Sciatic nerve (tissue), 2 donors: ENCODE results near the gene USP48. TPM values are rescaled to one million over a fixed set of nuclear protein-coding genes. Genes with fewer than 3 reads are reported as not detected.
A peak's percentile ranks its signal among the peaks of the same experiment; 100 is the strongest.
"Not testable (repeated sequence)": the region's sequence is repeated elsewhere in the genome, so short reads cannot be mapped to it uniquely, and the experiment has no call there.

Experiments used
- ATAC-seq: fragments of 200-7000 bp; cut with Tn5 transposase; one replicate; pipeline ENCODE4 v1.9.1; 2020; ENCODE audit warnings: mild to moderate bottlenecking, moderate library complexity
- DNase-seq: peaks from one replicate; pipeline ENCODE4 v3.0.0-alpha.2; 2020; ENCODE audit warnings: low spot score
- intact Hi-C: fragments of 100-400 bp; cut with DNase I; formaldehyde crosslinking; loops from one replicate; pipeline ENCODE4 v1.14.2; 2022
- total RNA-seq: library from RNA; stranded (reverse); fragmentation: NEBNext Ultra II Directional; extraction: Animal tissue kit (Norgen Biotek cat#: 25700); gene quantifications from one replicate; pipeline ENCODE4 v1.2.1, GENCODE V29; 2021
- donor health status: DM: no; HTN: no; CAD: no.
- donor health status: DM: no; HTN: no; CAD: no.

Gene USP48
- total RNA-seq, 1 donor from 2014 or later, result 112 TPM

DNA sequence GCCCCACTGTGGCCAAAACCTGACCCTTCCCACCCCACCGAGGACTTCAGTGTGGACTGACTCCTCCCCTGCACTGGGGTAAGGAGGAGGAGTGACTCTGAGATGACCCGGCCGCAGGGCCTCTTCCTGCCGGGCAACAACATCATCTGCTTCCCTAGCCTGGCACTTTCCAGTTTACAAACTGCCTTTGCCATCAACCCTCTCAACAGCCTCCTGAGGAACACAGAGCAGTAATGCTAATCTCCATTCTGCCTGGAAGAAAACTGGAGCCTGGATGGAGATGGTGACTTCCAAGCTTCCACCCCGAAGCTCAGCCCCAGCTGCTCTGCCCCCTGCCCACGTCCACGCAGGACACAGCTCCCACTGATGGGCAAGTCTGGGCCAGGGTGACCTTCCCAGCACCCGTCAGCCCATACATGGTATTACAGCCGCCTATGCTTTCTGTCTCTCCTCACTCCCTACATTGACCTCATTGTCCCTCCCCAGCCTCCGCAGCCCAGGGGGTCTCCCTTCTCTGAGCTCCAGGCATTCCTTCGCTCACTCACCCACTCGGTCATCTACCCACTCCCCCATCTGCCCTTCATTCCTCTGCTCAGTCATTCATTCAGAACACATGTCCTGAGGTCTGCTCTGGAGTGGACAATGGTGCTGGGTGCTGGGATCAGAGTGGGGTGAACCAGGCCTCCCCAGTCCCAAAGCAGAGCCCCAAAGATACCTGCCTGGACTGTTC is 148.0 kb downstream of the USP48 start:
- DNase-seq (no peak), ATAC-seq (peak; percentile 48)
- intact Hi-C loops, result no loop called here

DNA sequence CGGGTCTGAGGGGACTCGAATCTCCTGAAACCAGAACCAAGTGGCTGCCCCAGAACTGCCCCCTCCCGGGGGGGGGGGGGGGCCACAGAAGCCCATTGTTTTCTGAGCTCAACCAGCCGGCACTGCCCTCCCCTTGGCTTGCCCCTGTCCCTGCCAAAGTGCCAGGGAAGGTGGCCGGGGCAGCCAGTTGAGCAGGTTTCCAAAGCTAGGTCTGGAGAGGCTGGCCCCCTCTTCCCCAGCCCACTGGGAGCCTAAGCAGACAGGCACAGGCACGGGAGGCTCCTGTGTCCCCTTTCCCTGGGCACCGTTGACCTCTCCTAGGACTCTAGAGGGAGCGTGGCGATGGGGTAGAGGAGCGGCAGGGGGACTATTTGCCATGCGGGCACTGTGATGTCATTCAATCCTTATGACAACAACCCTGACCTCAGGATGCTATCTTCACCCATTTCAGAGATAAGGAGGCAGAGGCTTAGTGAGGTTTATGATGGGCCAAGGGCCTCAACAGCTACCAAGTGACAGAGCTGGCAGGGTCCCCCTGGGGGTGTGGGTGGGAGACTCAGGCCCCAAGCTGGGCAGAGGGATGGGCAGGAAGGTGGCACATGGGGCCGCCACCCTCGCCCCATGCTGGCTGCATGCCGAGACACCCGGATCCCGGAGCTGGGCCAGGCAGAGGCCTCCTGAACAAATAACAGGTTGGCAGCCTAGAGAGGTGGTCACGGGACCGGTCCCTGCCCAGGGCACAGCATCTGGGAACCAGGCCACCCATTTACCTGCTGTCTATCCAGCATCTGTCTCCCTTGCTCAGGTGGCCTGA is 148.8 kb downstream of the USP48 start:
- intact Hi-C loops, result no loop called here
- DNase-seq (no peak), ATAC-seq (peak; percentile 23)

DNA sequence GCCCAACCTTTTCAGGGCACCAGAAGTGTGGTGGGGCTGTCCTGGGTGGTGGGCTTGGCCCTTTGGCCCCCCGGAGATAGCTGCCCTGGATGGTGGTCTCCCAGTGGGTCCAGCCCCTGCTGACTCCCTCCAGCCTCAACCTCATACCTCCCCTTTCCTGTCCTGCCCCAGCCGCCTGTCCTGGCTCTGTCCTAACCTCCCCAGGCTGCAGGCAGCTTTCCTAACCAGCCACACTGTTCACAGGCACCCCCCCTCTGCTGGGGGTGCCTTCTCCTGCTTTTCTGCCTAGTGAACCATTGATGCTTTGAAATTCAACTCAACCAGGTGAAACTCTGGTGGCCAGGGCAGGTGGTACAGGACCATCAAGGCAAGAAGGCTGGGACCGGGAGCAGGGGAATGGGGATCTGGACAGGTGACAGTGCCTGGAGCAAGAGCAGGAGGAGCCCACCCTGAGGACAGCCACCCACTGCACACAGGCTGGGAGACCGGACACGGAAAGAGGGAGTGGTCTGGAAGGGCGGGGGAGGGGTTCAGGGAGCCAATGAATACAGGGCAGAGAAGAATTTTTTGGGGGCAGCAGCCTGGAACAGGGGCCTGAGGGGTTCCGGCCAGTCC is 149.7 kb downstream of the USP48 start:
- DNase-seq (no peak), ATAC-seq (no peak)
- intact Hi-C loops, result no loop called here

DNA sequence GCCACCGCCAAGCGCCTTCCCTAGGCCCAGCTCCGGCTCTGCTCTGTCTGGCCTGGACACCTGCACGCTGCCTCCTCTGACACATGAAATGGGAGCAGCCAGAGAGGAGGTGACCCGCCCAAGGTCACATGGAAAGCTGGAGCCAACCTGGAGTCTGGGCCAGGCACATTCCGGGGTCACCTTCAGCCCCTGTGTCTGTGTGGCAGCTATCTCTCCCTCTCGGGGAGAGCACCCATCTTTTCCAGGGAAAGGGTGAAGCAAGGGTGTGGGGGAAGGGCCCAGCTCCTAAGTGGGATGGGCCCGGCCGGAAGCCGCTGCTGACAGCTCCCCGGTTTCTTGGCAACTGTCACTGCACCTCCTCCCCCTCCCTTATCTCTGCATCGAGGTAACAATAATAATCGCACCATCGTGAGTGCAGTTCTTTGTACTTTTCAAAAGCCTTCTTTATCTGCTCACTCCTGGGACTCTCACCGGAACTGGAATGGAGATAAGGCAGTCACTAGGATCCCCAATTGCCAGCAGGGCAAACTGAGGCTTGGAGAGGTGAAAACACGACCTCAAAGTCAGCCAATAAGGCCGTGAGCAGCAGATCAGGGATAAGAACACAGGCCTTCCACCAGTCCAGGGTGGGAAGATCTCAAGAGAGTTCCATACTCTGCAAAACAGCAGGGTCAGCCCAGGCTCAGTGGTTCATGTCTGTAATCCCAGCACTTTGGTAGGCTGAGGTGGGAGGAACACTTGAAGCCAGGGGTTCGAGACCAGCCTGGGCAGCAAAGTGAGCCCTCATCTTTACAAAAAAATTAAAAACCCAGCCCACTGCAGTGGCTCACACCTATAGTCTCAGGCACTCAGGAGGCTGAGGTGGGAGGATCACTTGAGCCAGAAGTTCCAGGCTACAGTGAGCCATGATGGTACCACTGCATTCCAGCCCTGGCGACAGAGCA is 150.7 kb downstream of the USP48 start:
- DNase-seq, result no peak
- no peak for ATAC-seq
- intact Hi-C loops, result no loop called here

DNA sequence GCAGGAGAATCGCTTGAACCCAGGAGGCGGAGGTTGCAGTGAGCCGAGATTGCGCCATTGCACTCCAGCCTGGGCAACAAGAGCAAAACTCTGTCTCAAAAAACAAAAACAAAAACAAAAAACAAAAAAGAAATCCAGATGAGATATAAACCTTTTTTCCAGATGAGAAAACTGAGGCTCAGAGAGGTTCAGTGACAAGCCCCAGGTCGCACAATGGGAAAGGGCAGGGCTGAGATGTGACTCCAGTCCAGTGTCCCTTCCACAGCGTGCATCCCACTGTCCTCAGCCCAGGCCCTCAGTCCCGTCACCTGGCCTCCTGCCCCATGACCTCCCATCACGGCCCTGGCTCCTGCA is 151.4 kb downstream of the USP48 start:
- DNase-seq, intact Hi-C loops, ATAC-seq: not testable (repeated sequence)

DNA sequence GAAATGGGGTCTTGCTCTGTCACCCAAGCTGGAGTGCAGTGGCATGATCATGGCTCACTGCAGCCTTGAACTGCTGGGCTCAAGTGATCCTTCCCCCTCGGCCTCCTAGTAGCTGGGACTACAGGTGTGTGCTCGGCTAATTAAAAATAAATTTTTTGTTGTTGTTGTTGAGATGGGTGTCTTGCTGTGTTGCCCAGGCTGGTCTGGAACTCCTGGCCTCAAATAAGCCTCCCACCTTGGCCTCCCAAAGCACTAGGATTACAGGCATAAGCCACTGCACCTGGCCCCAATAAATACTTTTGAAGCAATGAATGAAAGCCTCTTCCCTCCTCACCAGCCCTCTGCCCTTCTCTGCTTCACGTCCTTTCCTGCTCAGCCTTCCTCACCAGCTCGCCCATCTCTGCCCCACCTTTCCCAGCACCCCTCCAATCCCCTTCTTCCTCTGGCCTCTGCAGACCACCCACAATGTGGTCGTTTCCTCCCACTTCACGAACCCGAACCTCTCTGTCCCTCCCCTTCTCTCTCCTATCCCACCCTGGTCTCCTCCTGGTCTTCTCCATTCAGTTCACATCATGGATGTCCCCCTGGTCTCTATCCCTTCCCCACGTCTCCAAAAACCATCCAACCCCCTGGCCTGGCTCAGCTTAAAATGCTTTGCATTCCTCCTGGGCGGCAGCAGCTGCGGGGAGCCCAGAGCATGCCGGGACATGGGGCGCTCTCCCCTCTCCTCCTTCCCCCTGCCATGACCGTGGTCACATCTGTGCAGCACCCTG is 152.2 kb downstream of the USP48 start:
- DNase-seq (no peak), ATAC-seq (no peak)
- intact Hi-C loops, result no loop called here

DNA sequence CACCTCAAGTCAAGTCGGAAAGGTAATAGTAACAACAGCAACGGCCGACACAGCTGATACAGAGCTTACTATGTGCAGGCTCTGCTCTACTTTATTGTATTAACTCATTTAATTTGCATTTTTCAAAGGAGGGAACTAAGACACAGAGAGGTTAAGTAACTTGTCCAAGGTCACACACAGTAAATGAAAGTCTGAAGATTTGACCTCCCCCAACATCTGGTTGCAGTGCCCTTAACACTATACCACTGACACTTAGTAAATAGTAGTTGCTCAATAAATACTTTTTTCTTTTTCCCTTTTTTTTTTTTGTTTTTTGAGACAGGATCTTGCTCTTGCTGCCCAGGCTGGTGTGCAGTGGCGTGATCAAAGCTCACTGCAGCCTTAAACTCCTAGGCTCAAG is 153.0 kb downstream of the USP48 start:
- ATAC-seq (no peak), DNase-seq (no peak)
- intact Hi-C loops, result no loop called here

DNA sequence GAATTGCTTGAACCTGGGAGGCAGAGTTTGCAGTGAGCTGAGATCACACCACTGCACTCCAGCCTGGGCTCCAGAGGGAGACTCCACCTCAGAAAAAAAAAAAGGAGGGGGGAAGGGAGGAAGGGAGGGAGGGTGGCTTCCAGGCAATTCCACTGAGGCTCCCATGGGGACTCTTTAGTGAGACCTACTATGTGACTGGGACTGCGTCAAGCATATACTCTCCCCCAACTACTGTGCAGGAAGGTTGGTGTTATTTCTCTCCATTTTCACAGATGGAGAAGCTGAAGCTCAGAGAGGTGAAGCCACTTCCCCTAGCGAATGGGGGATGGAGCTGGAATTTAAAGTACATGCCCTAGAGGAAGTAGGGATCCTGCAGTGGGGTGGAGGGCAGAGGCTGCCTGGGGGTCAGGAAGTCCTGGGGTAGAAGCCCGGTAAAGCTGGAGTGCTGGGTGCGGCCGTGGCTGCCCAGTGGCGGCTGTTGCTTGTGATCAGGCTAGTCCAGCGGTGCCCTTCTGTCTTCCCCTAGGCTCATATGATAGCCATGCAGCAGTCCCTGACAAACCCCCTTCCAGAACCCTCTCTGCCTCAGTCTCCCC is 154.1 kb downstream of the USP48 start:
- ATAC-seq (no peak), DNase-seq (no peak)
- intact Hi-C loops, result no loop called here

Other genes with a start within 250 kb of the USP48 start
- 14.7 TPM for gene RAP1GAP, start 113.8 kb downstream of the USP48 start, total RNA-seq
- gene LDLRAD2, start 29.1 kb upstream of the USP48 start, total RNA-seq, result 0.13 TPM
- gene HSPG2, start 154.2 kb upstream of the USP48 start, total RNA-seq, result 887 TPM
- 1.2 TPM for gene CELA3B, start 193.9 kb upstream of the USP48 start, total RNA-seq
- 2.9 TPM for gene CELA3A, start 218.5 kb upstream of the USP48 start, total RNA-seq